A549 (cell line): ENCODE measurements around the gene FBXO2. TPM values are rescaled to one million over a fixed set of nuclear protein-coding genes. Genes with fewer than 3 reads are reported as not detected.

ENCODE experiments used
- ATAC-seq, 2 experiments: fragments of 200-7000 bp in 1 of 2; fragments of >200 bp in 1 of 2; cut with Nextera tagmentation in 1 of 2; cut with Tn5 transposase in 1 of 2; 3 replicates each; pipeline versions ENCODE4 v1.8.0 to v1.9.1; 2018 to 2020; ENCODE audit warnings: mild to moderate bottlenecking in 1 of 2, moderate library complexity in 1 of 2
- CTCF ChIA-PET: fragments of 300-600 bp; sonication (Branson Sonifier 250); formaldehyde crosslinking; extraction: SDS; loops from one replicate; lab custom pipeline; 2021; ENCODE audit warnings: antibody characterized with exemption, inconsistent platforms; lab: Yijun Ruan, JAX
- POLR2A ChIA-PET: fragments of 350-600 bp; formaldehyde crosslinking; extraction: SDS; loops from one replicate; lab custom pipeline; 2021; ENCODE audit warnings: antibody characterized with exemption, inconsistent platforms; lab: Yijun Ruan, JAX
- DNase-seq, 2 experiments: peaks; one replicate each; pipeline versions ENCODE4 v3.0.0 to v3.0.0-alpha.2; 2011 to 2016; ENCODE audit warnings: low read depth in 1 of 2, low spot score in 1 of 2
- FAIRE-seq: peaks from 2 replicates; lab custom pipeline; 2011; peaks lifted over from hg19 to GRCh38; lab: Jason Lieb, UNC
- H3K27ac ChIP-seq, 2 experiments: fragments of >200 bp; sonication (Bioruptor Twin); formaldehyde crosslinking; 3 replicates each; pipeline ENCODE4 v1.5.1; 2016 to 2017
- H3K4me1 ChIP-seq: fragments of >200 bp; sonication (Bioruptor Twin); formaldehyde crosslinking; 3 replicates; pipeline ENCODE4 v1.6.1; 2016
- H3K4me2 ChIP-seq: fragments of >200 bp; sonication (Bioruptor Twin); formaldehyde crosslinking; 3 replicates; pipeline ENCODE4 v1.6.1; 2016
- H3K4me3 ChIP-seq: fragments of >200 bp; sonication (Bioruptor Twin); formaldehyde crosslinking; 3 replicates; pipeline ENCODE4 v1.5.1; 2016
- H3K9me3 ChIP-seq: fragments of >200 bp; sonication (Bioruptor Twin); formaldehyde crosslinking; 3 replicates; pipeline ENCODE4 v1.6.1; 2016
- CBX2 ChIP-seq: fragments of 200-600 bp; sonication (generic); IDR thresholded peaks from 2 replicates; pipeline ENCODE4 v1.6.1; 2016; ENCODE audit warnings: low read depth, mild to moderate bottlenecking, borderline replicate concordance
- EP300 ChIP-seq, 2 experiments: fragments of >200 bp; sonication (Bioruptor Twin); formaldehyde crosslinking; IDR thresholded peaks; 2 replicates in 1 of 2; 3 replicates in 1 of 2; pipeline ENCODE4 v1.6.1; 2016 to 2017
- FOSL2 ChIP-seq, 2 experiments: fragments of 450-650 bp in 1 of 2; fragments of >200 bp in 1 of 2; sonication (Bioruptor Twin) in 1 of 2; formaldehyde crosslinking; IDR thresholded peaks; 2 replicates each; pipeline versions ENCODE4 v1.5.0 to v1.6.1; 2016 to 2020; ENCODE audit warnings: mild to moderate bottlenecking in 1 of 2, moderate library complexity in 1 of 2
- FOXS1 ChIP-seq: fragments of 250-450 bp; sonication (Bioruptor Pico); IDR thresholded peaks from 2 replicates; pipeline ENCODE4 v1.5.0; 2020; ENCODE audit warnings: mild to moderate bottlenecking, moderate library complexity
- GATA3 ChIP-seq: IDR thresholded peaks from 2 replicates; pipeline ENCODE4 v1.6.1; 2012; ENCODE audit warnings: borderline replicate concordance
- HOXB13 ChIP-seq: fragments of 250-450 bp; sonication (Bioruptor Pico); IDR thresholded peaks from 2 replicates; pipeline ENCODE4 v1.5.0; 2020; ENCODE audit warnings: low read depth, mild to moderate bottlenecking, moderate library complexity
- NFE2L2 ChIP-seq: fragments of 150-350 bp; conservative IDR thresholded peaks from 2 replicates; pipeline ENCODE4 v1.6.1; 2014; ENCODE audit warnings: low read length
- NR3C1 ChIP-seq: fragments of >200 bp; sonication (Bioruptor Twin); formaldehyde crosslinking; IDR thresholded peaks from 3 replicates; pipeline ENCODE4 v1.6.1; 2017
- RNF2 ChIP-seq: fragments of 200-600 bp; sonication (generic); IDR thresholded peaks from 2 replicates; pipeline ENCODE4 v1.6.1; 2016; ENCODE audit warnings: low read depth, mild to moderate bottlenecking, antibody characterized with exemption, moderate library complexity, borderline replicate concordance
- TFCP2L1 ChIP-seq: fragments of 250-450 bp; sonication (Bioruptor Pico); IDR thresholded peaks from 2 replicates; pipeline ENCODE4 v1.5.0; 2021; ENCODE audit warnings: mild to moderate bottlenecking
- WGBS: methylation state at CpG from one replicate; pipeline ENCODE4 v1.1.6; 2017; ENCODE audit errors: missing lambda C conversion rate; 5-methylcytosine and 5-hydroxymethylcytosine counted together
- polyA plus RNA-seq, 4 experiments: library from polyadenylated mRNA; depleted of rRNA in 3 of 4; stranded (reverse); fragments of >200 nt; fragmentation: RNase III in 1 of 4; extraction: RNeasy Plus Mini Kit Qiagen cat#74134 plus additional on column Dnase treatment in 1 of 4; gene quantifications; 2 replicates in 3 of 4; 3 replicates in 1 of 4; pipeline ENCODE4 v1.2.3, GENCODE V29; 2011 to 2017
- TF ChIP-seq, protein P1 (sequence below): fragments of 150-350 bp; IDR thresholded peaks from 2 replicates; pipeline ENCODE4 v1.6.1; 2014; ENCODE audit warnings: low read depth, mild to moderate bottlenecking, low read length
- TF ChIP-seq, protein P2 (sequence below): fragments of 200-600 bp; sonication (generic); IDR thresholded peaks from 2 replicates; pipeline ENCODE4 v1.6.1; 2016; ENCODE audit warnings: antibody characterized with exemption, mild to moderate bottlenecking, moderate library complexity
- TF ChIP-seq, protein P3 (sequence below): fragments of >200 bp; sonication (Bioruptor Twin); formaldehyde crosslinking; IDR thresholded peaks from 2 replicates; pipeline ENCODE4 v1.6.1; 2016
- TF ChIP-seq, protein P4 (sequence below): fragments of >200 bp; sonication (Bioruptor Twin); formaldehyde crosslinking; IDR thresholded peaks from 3 replicates; pipeline ENCODE4 v1.6.1; 2016
- TF ChIP-seq, protein P5 (sequence below): fragments of >200 bp; sonication (Bioruptor Twin); formaldehyde crosslinking; IDR thresholded peaks from 3 replicates; pipeline ENCODE4 v1.5.1; 2016

Gene FBXO2
- polyA plus RNA-seq, 2 of the 4 experiments (the other 2 are of a cell fraction): 8.5 to 31.2 TPM

DNA sequence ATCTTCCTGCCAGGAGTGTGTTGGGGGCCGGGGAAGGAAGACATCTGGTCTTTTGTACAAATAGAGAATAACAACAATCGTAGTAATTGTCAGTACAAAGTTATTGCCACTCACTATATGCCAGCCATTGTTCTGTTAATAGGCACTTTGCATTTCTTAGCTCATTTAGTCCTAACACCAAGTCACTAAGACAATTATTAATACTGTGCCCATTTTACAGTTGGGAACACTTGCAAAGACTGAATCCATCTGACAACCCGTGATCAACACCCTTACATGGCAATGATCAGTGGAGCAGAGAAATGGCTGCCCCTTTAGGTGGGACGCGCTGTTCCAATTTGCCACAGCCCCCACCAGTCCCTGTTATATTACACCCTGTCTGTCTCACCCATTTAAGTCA lies 33.3 kb downstream of the FBXO2 start:
- TF ChIP-seq TFCP2L1 (CRISPR knock-in tag): no peak
- no peak for TF ChIP-seq RNF2
- TF ChIP-seq, all 56 proteins: peak for 0
- Histone ChIP-seq H3K27ac (no peak overlapping the region), H3K4me3 (no peak overlapping the region), H3K4me1 (no peaks in the 10 kb centered on the region), H3K4me2 (no peak overlapping the region), H3K9me3 (no peaks in the 10 kb centered on the region)
- ATAC-seq: no peak
- POLR2A ChIA-PET: no interaction called here
- 51% methylated on average over 5 of the region's 5 CpGs for WGBS
- no peak for DNase-seq
- CTCF ChIA-PET: interaction anchor here (1.0 to 1.4 kb wide), 2 partner anchors 21 to 25 kb away, joined by 3 read pairs; no protein-coding TSS in a partner anchor
- FAIRE-seq: no peak

DNA sequence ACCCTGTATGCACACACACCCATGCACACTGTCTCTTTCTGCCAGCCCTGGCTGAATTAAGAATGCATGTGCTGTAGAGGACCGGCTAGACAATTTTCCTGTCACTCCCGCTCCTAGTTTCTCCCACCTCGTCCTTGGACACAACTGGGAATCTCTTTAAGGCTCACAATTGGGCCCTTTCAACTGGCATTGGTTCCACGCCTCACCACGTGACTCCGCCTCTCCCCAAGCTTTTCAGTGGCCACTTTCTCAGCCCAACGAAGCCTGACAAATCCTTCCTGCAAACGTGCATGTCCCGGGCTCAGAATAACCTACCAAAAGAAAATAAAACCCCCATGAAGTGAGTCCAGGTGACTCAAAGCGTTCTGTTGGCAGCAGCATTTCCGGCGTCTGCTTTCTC lies 33.8 kb downstream of the FBXO2 start:
- no peak overlapping the region for H3K27ac ChIP-seq
- DNase-seq (no peak), FAIRE-seq (no peak), ATAC-seq (no peak)
- CTCF ChIA-PET: no interaction called here
- H3K4me3 ChIP-seq: no peak overlapping the region
- no peaks in the 10 kb centered on the region for H3K9me3 ChIP-seq
- POLR2A ChIA-PET: no interaction called here
- no peaks in the 10 kb centered on the region for H3K4me1 ChIP-seq
- TF ChIP-seq, protein P1, sequence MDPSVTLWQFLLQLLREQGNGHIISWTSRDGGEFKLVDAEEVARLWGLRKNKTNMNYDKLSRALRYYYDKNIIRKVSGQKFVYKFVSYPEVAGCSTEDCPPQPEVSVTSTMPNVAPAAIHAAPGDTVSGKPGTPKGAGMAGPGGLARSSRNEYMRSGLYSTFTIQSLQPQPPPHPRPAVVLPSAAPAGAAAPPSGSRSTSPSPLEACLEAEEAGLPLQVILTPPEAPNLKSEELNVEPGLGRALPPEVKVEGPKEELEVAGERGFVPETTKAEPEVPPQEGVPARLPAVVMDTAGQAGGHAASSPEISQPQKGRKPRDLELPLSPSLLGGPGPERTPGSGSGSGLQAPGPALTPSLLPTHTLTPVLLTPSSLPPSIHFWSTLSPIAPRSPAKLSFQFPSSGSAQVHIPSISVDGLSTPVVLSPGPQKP: no peak
- TF ChIP-seq, protein P2, sequence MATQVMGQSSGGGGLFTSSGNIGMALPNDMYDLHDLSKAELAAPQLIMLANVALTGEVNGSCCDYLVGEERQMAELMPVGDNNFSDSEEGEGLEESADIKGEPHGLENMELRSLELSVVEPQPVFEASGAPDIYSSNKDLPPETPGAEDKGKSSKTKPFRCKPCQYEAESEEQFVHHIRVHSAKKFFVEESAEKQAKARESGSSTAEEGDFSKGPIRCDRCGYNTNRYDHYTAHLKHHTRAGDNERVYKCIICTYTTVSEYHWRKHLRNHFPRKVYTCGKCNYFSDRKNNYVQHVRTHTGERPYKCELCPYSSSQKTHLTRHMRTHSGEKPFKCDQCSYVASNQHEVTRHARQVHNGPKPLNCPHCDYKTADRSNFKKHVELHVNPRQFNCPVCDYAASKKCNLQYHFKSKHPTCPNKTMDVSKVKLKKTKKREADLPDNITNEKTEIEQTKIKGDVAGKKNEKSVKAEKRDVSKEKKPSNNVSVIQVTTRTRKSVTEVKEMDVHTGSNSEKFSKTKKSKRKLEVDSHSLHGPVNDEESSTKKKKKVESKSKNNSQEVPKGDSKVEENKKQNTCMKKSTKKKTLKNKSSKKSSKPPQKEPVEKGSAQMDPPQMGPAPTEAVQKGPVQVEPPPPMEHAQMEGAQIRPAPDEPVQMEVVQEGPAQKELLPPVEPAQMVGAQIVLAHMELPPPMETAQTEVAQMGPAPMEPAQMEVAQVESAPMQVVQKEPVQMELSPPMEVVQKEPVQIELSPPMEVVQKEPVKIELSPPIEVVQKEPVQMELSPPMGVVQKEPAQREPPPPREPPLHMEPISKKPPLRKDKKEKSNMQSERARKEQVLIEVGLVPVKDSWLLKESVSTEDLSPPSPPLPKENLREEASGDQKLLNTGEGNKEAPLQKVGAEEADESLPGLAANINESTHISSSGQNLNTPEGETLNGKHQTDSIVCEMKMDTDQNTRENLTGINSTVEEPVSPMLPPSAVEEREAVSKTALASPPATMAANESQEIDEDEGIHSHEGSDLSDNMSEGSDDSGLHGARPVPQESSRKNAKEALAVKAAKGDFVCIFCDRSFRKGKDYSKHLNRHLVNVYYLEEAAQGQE: no peak
- TF ChIP-seq EP300 (IDR thresholded peaks at IDR 0.05) (no peak), NR3C1 (no peak), GATA3 (no peak)
- TF ChIP-seq, protein P3, sequence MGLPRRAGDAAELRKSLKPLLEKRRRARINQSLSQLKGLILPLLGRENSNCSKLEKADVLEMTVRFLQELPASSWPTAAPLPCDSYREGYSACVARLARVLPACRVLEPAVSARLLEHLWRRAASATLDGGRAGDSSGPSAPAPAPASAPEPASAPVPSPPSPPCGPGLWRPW: no peak
- TF ChIP-seq, protein P4, sequence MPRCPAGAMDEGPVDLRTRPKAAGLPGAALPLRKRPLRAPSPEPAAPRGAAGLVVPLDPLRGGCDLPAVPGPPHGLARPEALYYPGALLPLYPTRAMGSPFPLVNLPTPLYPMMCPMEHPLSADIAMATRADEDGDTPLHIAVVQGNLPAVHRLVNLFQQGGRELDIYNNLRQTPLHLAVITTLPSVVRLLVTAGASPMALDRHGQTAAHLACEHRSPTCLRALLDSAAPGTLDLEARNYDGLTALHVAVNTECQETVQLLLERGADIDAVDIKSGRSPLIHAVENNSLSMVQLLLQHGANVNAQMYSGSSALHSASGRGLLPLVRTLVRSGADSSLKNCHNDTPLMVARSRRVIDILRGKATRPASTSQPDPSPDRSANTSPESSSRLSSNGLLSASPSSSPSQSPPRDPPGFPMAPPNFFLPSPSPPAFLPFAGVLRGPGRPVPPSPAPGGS: no peak
- no peak overlapping the region for H3K4me2 ChIP-seq
- 21% methylated on average over 12 of the region's 12 CpGs for whole genome bisulfite sequencing

DNA sequence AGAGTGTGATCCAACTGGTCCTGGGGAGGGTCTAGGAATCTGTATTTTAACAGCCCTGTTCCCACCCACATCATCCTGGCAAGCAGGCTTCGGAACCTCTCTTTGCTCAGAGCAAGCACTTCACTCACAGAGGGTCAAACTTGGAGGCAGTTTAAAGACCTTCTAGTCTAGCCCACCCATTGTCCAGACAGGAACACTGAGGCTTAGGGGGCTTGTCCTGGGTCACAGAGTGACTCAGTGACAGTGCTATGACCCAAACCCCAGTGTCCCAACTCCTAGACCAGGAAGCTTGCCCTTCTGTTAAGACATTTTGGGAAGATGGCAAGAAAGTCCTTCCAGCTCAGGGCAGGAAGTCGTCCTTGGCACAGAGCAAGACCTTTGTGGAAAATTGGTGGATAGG lies 36.5 kb downstream of the FBXO2 start:
- Histone ChIP-seq H3K4me2 (no peak overlapping the region), H3K4me1 (no peaks in the 10 kb centered on the region), H3K27ac (no peak overlapping the region), H3K4me3 (no peak overlapping the region), H3K9me3 (no peaks in the 10 kb centered on the region)
- ATAC-seq (no peak), DNase-seq (no peak), FAIRE-seq (no peak)
- ChIA-PET CTCF (no interaction called here), POLR2A (no interaction called here)
- TF ChIP-seq FOSL2 (IDR thresholded peaks at IDR 0.05) (no peak), FOSL2 (CRISPR knock-in tag; IDR thresholded peaks at IDR 0.05) (no peak), FOXS1 (no peak), HOXB13 (CRISPR knock-in tag) (no peak), CBX2 (no peak), EP300 (IDR thresholded peaks at IDR 0.05) (no peak), NFE2L2 (no peak)
- TF ChIP-seq, protein P5, sequence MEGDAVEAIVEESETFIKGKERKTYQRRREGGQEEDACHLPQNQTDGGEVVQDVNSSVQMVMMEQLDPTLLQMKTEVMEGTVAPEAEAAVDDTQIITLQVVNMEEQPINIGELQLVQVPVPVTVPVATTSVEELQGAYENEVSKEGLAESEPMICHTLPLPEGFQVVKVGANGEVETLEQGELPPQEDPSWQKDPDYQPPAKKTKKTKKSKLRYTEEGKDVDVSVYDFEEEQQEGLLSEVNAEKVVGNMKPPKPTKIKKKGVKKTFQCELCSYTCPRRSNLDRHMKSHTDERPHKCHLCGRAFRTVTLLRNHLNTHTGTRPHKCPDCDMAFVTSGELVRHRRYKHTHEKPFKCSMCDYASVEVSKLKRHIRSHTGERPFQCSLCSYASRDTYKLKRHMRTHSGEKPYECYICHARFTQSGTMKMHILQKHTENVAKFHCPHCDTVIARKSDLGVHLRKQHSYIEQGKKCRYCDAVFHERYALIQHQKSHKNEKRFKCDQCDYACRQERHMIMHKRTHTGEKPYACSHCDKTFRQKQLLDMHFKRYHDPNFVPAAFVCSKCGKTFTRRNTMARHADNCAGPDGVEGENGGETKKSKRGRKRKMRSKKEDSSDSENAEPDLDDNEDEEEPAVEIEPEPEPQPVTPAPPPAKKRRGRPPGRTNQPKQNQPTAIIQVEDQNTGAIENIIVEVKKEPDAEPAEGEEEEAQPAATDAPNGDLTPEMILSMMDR: no peak
- TF ChIP-seq, protein P1: no peak
- WGBS: no CpG with 5 or more reads among the region's 2 CpGs
